GM12801 (cell line): ENCODE measurements around the gene MAPK12.

Source experiments
- TF ChIP-seq, protein P1 (sequence below): IDR thresholded peaks from one replicate; pipeline ENCODE4 v1.5.1; 2011; ENCODE audit warnings: control low read depth; ENCODE audit not compliant: insufficient read length; ENCODE audit errors: extremely low read depth

Gene MAPK12

DNA sequence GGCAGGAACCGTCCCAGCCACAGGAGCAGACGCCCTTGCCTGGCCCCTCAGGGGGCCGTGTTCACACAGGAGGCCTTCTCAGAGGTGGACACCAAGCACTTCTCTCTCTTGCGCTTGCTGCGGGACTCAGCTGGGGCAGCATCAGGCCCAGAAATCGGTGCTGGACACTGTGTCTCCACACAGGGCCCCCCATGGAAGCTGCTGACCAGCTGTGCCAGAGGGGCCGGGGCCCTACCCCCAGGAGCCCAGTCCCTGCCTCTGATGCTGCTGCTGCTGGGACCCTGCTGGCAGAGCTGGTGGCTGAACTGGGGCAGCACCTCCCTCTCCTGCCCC is 42.0 kb upstream of the MAPK12 start:
- TF ChIP-seq, protein P1, sequence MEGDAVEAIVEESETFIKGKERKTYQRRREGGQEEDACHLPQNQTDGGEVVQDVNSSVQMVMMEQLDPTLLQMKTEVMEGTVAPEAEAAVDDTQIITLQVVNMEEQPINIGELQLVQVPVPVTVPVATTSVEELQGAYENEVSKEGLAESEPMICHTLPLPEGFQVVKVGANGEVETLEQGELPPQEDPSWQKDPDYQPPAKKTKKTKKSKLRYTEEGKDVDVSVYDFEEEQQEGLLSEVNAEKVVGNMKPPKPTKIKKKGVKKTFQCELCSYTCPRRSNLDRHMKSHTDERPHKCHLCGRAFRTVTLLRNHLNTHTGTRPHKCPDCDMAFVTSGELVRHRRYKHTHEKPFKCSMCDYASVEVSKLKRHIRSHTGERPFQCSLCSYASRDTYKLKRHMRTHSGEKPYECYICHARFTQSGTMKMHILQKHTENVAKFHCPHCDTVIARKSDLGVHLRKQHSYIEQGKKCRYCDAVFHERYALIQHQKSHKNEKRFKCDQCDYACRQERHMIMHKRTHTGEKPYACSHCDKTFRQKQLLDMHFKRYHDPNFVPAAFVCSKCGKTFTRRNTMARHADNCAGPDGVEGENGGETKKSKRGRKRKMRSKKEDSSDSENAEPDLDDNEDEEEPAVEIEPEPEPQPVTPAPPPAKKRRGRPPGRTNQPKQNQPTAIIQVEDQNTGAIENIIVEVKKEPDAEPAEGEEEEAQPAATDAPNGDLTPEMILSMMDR: no peak

DNA sequence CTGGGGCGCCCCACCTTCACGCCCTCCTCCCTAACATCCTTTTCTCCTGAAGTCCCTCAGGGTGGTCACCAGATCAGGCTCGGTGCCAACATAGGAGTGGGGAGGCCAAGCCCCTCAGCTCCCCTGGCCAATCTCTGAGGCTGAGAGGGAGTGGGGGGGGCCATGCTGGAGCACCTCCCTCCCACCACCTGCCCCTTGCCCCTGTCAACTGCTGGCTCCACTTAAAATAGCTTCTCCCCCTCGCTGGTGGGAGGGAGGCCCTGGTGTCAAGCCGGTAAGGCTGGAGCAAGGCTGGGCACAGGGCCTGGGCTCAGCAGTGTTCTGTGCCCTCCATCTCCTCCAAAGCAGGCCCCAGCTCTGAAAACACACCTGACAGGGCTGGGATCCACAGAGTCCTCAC is 41.1 kb upstream of the MAPK12 start:
- TF ChIP-seq, protein P1: no peak

DNA sequence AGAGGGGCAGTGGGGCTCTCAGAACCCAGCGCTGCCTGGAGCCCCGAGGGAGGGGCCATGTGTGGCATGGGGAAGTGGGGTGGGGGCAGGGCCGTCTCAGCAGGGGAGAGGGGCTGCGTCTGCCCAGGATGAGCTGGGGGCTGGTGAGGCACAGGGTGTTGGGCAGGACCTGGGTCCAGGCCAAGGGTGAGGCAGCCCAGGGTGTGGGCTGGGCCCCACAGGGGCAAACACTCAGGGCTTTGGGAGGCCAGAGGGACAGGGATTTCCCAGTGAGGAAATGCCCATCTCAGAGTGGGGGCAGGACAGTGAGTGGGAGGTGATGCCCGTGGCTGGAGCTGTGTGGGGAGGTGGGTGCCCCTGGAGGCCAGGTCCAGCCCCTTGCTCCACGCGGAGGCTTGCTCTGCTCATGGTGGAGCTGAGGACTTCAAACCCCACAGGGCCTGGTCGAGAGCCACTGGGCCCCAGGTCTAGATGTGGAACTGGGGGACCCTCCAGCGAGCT is 40.6 kb upstream of the MAPK12 start:
- TF ChIP-seq, protein P1: no peak

DNA sequence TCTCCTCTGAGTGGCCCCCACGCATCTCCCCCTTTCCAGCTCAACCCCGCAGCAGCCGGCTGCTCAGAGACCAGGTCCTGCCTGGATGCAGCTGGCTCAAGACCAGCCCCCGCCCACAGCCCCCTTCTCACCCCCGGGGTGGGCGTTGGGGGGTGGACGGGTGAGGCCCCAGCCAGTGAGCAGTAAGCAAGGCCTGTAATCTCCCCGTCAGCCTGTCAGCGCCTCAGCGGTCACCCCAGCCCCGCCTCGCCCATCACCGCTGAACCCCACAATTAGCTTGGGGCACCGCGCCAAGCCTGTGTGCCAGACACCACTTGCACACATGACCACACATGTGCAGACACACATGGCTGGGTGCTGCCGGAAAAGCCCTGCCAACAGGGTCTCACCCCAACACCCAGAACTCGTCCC is 40.1 kb upstream of the MAPK12 start:
- TF ChIP-seq, protein P1: no peak

DNA sequence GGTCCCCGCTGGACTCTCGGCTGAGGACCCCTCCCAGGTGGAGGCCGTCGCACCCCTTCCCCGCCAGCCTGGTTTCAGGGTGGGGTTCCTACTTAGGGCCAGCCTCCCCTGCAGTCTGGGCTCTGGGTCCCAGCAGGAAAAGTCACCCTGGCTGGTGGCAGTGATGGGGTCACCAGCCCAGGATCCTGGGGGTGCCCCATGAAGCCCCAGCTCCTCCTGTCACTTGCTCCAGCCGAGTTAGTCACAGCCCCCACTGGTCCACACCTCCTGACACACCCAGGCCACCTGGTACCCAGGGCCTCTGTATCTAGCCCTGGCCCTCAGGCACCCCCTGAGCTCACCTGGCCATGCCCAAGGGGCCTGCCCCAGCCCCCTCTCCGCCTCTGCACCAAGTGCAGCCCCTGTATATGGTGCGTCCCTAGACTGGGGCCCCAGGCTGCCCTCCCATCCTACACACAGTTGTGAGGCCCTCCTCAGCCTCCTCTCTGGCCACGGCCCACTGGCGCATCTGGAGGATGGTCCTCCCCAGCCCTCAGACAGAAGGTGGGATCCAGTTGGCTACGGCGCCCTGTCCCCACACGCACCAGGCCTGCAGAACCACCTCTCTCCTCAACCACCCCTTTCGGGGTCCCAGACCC is 39.3 kb upstream of the MAPK12 start:
- TF ChIP-seq, protein P1: no peak

DNA sequence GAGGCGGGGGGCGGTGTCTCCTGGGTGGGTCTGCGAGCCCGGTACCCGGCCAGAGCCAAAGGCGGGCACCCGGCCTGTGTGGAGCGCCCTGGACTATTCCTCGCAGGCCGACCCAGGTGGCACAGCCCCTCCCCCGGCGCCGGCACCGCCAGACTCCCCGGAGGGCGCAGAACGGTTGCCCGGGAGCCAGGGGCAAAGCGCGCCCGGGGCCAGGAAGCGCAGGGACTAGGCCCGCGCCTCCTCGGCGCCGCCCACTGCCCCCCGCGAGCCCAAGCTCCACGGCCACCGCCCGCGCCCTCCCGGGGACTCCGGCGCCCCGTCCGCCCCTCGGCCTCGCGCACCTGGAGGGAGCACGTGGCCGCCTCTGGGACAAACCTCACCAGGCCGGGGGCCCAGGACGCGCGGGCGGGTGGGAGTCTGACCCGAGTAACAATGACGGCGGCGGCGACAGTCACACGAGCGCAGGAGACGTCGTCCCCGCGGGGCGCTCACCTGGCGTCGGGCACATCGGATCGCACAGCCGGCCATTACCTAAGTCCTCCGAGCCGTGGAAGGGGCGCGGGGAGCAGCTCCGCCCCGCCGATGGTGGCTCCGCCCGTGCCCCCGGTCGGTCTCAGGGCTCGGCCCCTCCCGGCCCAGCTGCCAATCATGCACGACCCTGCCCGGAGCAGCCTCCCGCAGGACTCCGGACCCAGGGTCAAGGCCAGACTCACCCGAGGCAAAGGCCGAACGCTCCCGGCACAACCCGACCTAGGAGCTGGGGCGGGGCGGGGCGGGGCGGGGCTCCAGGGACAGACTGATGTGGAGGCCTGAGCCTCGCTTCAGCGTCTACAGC is 38.5 kb upstream of the MAPK12 start:
- TF ChIP-seq, protein P1: no peak

DNA sequence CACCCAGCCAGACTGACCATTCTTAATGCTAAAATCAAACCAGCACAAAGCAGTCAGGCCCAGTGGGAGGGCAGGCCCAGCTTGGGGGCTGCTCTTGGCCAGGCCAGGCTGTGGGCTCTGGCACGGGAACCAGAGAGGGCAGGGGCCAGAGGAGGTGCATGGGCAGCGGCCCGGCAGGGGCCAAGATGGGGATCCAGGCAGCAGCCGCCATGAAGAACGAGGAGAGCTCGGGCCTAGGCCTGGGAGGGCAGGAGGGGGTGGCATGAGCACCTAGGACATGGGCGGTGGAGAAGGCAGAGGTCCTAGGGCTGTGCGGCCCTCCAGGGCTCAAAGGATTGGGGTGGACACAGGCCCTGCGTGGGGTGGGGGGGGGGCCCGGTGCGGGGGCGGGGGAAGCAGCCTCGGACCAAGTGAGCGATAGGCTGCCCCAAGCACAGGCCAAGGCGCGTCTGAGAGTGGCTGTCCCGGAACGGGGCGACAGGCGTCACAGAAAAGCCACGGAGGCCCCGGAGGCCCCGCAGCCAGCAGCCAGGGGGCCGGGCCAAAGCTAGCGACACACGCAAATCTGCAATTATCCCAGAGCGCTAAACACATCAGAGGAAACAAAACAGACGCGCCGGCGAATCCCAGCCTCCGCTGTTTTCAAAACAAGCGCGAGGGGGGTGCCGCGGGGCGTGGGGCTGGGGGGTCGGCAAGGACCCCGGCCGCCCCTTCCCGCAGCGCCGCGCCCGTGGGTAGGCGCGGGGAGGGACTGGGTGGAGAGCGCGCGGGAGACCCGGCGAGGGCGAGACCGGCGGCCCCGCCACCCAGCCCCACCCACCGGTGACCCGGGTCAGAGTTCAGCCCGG is 37.7 kb upstream of the MAPK12 start:
- TF ChIP-seq, protein P1: no peak
